HG02623 (cell line): Measurements from ENCODE around the gene MYRIP.
"Not testable (repeated sequence)": the region's sequence is repeated elsewhere in the genome, so short reads cannot be mapped to it uniquely, and the experiment has no call there.

Experiments used
- ATAC-seq: cut with Tn5 transposase; IDR thresholded peaks from one replicate; pipeline ENCODE4 v1.9.1; 2021; ENCODE audit warnings: moderate library complexity; ENCODE audit not compliant: unreplicated experiment

Gene MYRIP

GRCh38 chr3:40264451-40264850 is 455.0 kb downstream of the MYRIP start:
- ATAC-seq, result no peak

- ATAC-seq, result no peak
These were observed 455.8 kb downstream of the MYRIP start for GRCh38 chr3:40265181-40265580.

GRCh38 chr3:40267937-40268724 is 458.7 kb downstream of the MYRIP start:
- no peak for ATAC-seq

- no peak for ATAC-seq
These were observed 459.6 kb downstream of the MYRIP start for GRCh38 chr3:40268802-40269524.

GRCh38 chr3:40278791-40279190 is 469.4 kb downstream of the MYRIP start:
- ATAC-seq, result no peak

- no peak for ATAC-seq
These were observed 472.6 kb downstream of the MYRIP start for GRCh38 chr3:40281995-40282394.

GRCh38 chr3:40283057-40283456 is 473.6 kb downstream of the MYRIP start:
- ATAC-seq, result not testable (repeated sequence)

GRCh38 chr3:40287248-40287647 is 477.8 kb downstream of the MYRIP start:
- no peak for ATAC-seq

- no peak for ATAC-seq
These were observed 481.0 kb downstream of the MYRIP start for GRCh38 chr3:40290396-40290795.

GRCh38 chr3:40291471-40291870 is 482.1 kb downstream of the MYRIP start:
- no peak for ATAC-seq

- no peak for ATAC-seq
These were observed 483.4 kb downstream of the MYRIP start for GRCh38 chr3:40292637-40293349.

GRCh38 chr3:40294434-40294833 is 485.0 kb downstream of the MYRIP start:
- no peak for ATAC-seq

- no peak for ATAC-seq
These were observed 488.7 kb downstream of the MYRIP start for GRCh38 chr3:40298075-40298474.

GRCh38 chr3:40299130-40299720 is 489.8 kb downstream of the MYRIP start:
- no peak for ATAC-seq

GRCh38 chr3:40299721-40300335 is 490.4 kb downstream of the MYRIP start:
- ATAC-seq, result no peak

- ATAC-seq, result no peak
These were observed 493.4 kb downstream of the MYRIP start for GRCh38 chr3:40302784-40303183.

- ATAC-seq, result no peak
These were observed 494.9 kb downstream of the MYRIP start for GRCh38 chr3:40304352-40304751.

GRCh38 chr3:40306336-40306735 is 496.9 kb downstream of the MYRIP start:
- ATAC-seq, result no peak

- ATAC-seq, result no peak
These were observed 497.8 kb downstream of the MYRIP start for GRCh38 chr3:40307176-40307575.

GRCh38 chr3:40308725-40309417 is 499.5 kb downstream of the MYRIP start:
- ATAC-seq, result no peak
